NCI-H1092 treated with DMSO at 0.1 percent for 48 hours (cell line): ENCODE data around the gene STRIP1.

Experiments used
- DNase-seq: peaks from one replicate; lab custom pipeline; 2025; lab: John Stamatoyannopoulos, UW

Gene STRIP1

GRCh38 chr1:110034451-110035235 is at the start of gene STRIP1:
Gene STRIP1, plus strand, starts transcription at chr1:110034624. Its CDS starts 14 bp downstream, at chr1:110034638.
- peak; percentile 96 for DNase-seq

GRCh38 chr1:109985247-109986053 is 49.0 kb upstream of the STRIP1 start:
- no peak for DNase-seq

GRCh38 chr1:109986054-109986444 is 48.4 kb upstream of the STRIP1 start:
- no peak for DNase-seq

GRCh38 chr1:109988349-109988914 is 46.0 kb upstream of the STRIP1 start:
- DNase-seq: no peak

- no peak for DNase-seq
Observed at GRCh38 chr1:109989506-109990301, 44.7 kb upstream of the STRIP1 start.

GRCh38 chr1:109990302-109990653 is 44.1 kb upstream of the STRIP1 start:
- no peak for DNase-seq

- DNase-seq: no peak
Observed at GRCh38 chr1:109991400-109991925, 43.0 kb upstream of the STRIP1 start.

- DNase-seq: peak; percentile 25
Observed at GRCh38 chr1:109993885-109994284, 40.5 kb upstream of the STRIP1 start.

GRCh38 chr1:109994654-109995053 is 39.8 kb upstream of the STRIP1 start:
- peak; percentile 18 for DNase-seq

- DNase-seq: no peak
Observed at GRCh38 chr1:109995536-109995935, 38.9 kb upstream of the STRIP1 start.

GRCh38 chr1:109996476-109996875 is 37.9 kb upstream of the STRIP1 start:
- DNase-seq: no peak

GRCh38 chr1:109997204-109997866 is 37.1 kb upstream of the STRIP1 start:
- no peak for DNase-seq

GRCh38 chr1:109997867-109998229 is 36.6 kb upstream of the STRIP1 start:
- DNase-seq: no peak

- DNase-seq: no peak
Observed at GRCh38 chr1:110002695-110003094, 31.7 kb upstream of the STRIP1 start.

GRCh38 chr1:110003747-110004428 is 30.5 kb upstream of the STRIP1 start:
- no peak for DNase-seq

GRCh38 chr1:110004583-110004982 is 29.8 kb upstream of the STRIP1 start:
- DNase-seq: no peak

- DNase-seq: no peak
Observed at GRCh38 chr1:110005971-110006370, 28.5 kb upstream of the STRIP1 start.

GRCh38 chr1:110006516-110006915 is 27.9 kb upstream of the STRIP1 start:
- DNase-seq: peak; percentile 66

- peak; percentile 95 for DNase-seq
Observed at GRCh38 chr1:110007046-110007830, 27.2 kb upstream of the STRIP1 start.

GRCh38 chr1:110008971-110009565 is 25.4 kb upstream of the STRIP1 start:
- DNase-seq: no peak
